Neural crest cell (in vitro differentiated cells): ENCODE data around the gene PHKA1. TPM values are rescaled to one million over a fixed set of nuclear protein-coding genes. Genes with fewer than 3 reads are reported as not detected.

Experiments used
- DNase-seq: peaks from one replicate; pipeline ENCODE4 v3.0.0; 2021; ENCODE audit warnings: low read depth, mixed read lengths, low spot score
- H3K27ac Mint-ChIP-seq: one replicate; pipeline ENCODE4 v1.8.0; 2021; ENCODE audit warnings: mild to moderate bottlenecking, mixed read lengths; ENCODE audit not compliant: unreplicated experiment
- H3K27me3 Mint-ChIP-seq: 2 replicates; pipeline ENCODE4 v1.8.0; 2021; ENCODE audit warnings: low read depth, mild to moderate bottlenecking, mixed read lengths
- H3K36me3 Mint-ChIP-seq: 2 replicates; pipeline ENCODE4 v1.8.0; 2021; ENCODE audit warnings: low read depth, mild to moderate bottlenecking, mixed read lengths
- H3K4me1 Mint-ChIP-seq: 2 replicates; pipeline ENCODE4 v1.8.0; 2021; ENCODE audit warnings: mixed read lengths
- H3K4me3 Mint-ChIP-seq: one replicate; pipeline ENCODE4 v1.8.0; 2021; ENCODE audit warnings: mild to moderate bottlenecking, mixed read lengths
- H3K9me3 Mint-ChIP-seq: 2 replicates; pipeline ENCODE4 v1.8.0; 2021; ENCODE audit warnings: mixed read lengths
- CTCF ChIP-seq: fragments of 200-600 bp; sonication (generic); conservative IDR thresholded peaks from 2 replicates; pipeline ENCODE4 v1.5.0; 2021; ENCODE audit warnings: antibody characterized with exemption, mild to moderate bottlenecking
- total RNA-seq: library from RNA; stranded (reverse); gene quantifications from 2 replicates; pipeline ENCODE4 v1.2.1, GENCODE V29; 2021

Gene PHKA1
- total RNA-seq, 1 donor from 2014 or later: 10.2 TPM

DNA sequence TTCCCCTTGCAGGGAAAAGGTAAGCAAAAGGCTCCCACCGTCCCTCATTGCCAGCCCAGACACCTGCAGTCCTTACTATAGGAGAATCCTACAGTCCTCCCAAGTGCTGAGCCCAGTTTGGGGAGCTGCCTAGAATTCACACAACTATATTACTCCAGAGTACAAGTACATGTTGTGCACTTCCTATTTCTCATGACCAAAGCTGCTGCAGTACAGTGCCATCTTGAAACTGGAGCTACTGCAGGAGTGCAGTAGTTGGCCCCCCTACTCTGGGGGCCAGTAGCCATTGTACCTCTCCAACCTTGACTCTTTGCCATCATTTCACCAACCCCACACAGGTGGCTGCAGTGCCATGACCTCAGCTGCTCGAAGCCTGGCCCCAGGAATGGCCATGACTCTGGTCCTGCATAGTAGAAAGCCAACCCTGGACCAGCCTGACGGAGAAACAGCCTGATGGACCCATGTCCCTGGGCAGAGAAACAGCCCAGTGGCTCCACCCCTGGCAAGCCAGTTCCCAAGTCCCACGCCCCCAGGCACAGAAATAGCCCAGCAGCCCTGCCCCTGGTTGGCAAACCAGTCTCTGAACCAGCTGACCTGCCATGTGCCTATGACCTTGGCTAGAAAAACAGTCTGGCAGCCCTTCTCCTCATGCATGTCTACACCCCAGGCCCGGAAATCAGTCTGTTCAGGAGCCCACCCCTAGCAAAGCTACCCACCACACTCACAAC lies 51.9 kb downstream of the PHKA1 start:
- DNase-seq: no peak
- no peak for TF ChIP-seq CTCF
- Mint-ChIP-seq H3K9me3 (peaks cover 2% of the 10 kb centered on the region), H3K36me3 (peaks cover 5% of the 10 kb centered on the region), H3K27me3 (no peaks in the 10 kb centered on the region), H3K4me3 (no peak overlapping the region), H3K4me1 (no peaks in the 10 kb centered on the region), H3K27ac (no peak overlapping the region)

DNA sequence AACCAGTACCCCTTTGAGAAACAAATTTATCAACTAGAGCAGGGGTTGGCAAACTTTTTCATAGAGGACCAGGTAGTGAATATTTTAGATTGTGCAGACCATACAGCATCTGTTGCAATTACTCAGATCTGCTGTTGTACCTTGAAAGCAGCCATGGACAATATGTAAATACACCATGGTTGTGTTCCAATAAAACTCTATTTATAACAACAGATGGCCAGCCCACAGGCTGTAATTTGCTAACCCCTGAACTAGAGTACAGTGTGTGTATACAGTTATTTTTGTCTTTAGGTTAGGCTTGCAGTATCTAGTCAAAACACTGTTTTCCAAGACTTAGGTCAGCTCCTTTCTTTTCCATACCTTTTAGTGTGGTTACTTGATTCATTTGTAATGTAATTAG lies 54.4 kb downstream of the PHKA1 start:
- peaks cover 2% of the 10 kb centered on the region for H3K9me3 Mint-ChIP-seq
- peaks cover 11% of the 10 kb centered on the region for H3K36me3 Mint-ChIP-seq
- H3K27ac Mint-ChIP-seq: no peak overlapping the region
- no peaks in the 10 kb centered on the region for H3K27me3 Mint-ChIP-seq
- TF ChIP-seq CTCF: no peak
- no peaks in the 10 kb centered on the region for H3K4me1 Mint-ChIP-seq
- DNase-seq: no peak
- no peak overlapping the region for H3K4me3 Mint-ChIP-seq

- no peaks in the 10 kb centered on the region for H3K27me3 Mint-ChIP-seq
- H3K9me3 Mint-ChIP-seq: no peaks in the 10 kb centered on the region
- H3K36me3 Mint-ChIP-seq: peaks cover 12% of the 10 kb centered on the region
- no peak for DNase-seq
- no peaks in the 10 kb centered on the region for H3K4me1 Mint-ChIP-seq
- no peak for TF ChIP-seq CTCF
- H3K27ac Mint-ChIP-seq: no peak overlapping the region
- H3K4me3 Mint-ChIP-seq: no peak overlapping the region
Observed at GRCh38 chrX:72652082-72652481, 62.0 kb downstream of the PHKA1 start.

GRCh38 chrX:72644946-72645345 lies 69.2 kb downstream of the PHKA1 start:
- H3K9me3 Mint-ChIP-seq: no peaks in the 10 kb centered on the region
- H3K27me3 Mint-ChIP-seq: no peaks in the 10 kb centered on the region
- TF ChIP-seq CTCF: no peak

GRCh38 chrX:72641611-72642010 lies 72.5 kb downstream of the PHKA1 start:
- peaks cover 4% of the 10 kb centered on the region for H3K9me3 Mint-ChIP-seq
- no peaks in the 10 kb centered on the region for H3K4me1 Mint-ChIP-seq
- no peak overlapping the region for H3K27ac Mint-ChIP-seq
- no peak for DNase-seq
- H3K27me3 Mint-ChIP-seq: no peaks in the 10 kb centered on the region
- TF ChIP-seq CTCF: no peak
- no peak overlapping the region for H3K4me3 Mint-ChIP-seq
- no peaks in the 10 kb centered on the region for H3K36me3 Mint-ChIP-seq

More at GRCh38 chrX:72644946-72645345, 69.2 kb downstream of the PHKA1 start:
- DNase-seq: no peak
- Mint-ChIP-seq H3K27ac (no peak overlapping the region), H3K4me3 (no peak overlapping the region), H3K4me1 (no peaks in the 10 kb centered on the region), H3K36me3 (no peaks in the 10 kb centered on the region)
